ENCODE results near the gene L1CAM. TPM values are rescaled to one million over a fixed set of nuclear protein-coding genes. Genes with fewer than 3 reads are reported as not detected.

L1CAM gene
- polyA plus RNA-seq, 2 of the 4 experiments (the other 2 are of a cell fraction): 1.9 to 14.2 TPM

DNA sequence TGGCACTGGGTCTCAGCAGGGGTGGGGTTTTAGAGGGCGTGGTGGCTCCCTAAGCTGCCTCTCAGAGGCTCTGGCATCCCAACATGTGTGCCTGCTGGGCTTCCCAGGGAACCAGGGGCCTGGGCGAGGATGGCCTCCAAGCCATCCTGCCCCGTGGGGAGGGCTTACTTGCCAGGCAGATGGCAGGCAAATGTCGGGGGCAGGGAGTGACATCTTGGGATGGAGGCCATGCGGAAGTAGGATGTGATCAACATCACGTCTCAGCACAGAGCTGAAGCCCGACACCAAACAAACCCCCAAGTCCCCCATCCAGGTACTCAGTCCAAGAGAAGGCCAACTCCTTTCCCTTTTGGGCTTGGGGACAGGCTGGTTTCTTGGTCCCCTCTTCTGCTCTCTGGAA, 4.7 kb downstream of the L1CAM start:
- Histone ChIP-seq H3K27ac (no peak overlapping the region), H3K4me2 (no peak overlapping the region), H3K4me1 (peaks cover 17% of the 10 kb centered on the region), H3K4me3 (no peak overlapping the region), H3K9me3 (no peaks in the 10 kb centered on the region)
- TF ChIP-seq BHLHE40 (IDR thresholded peaks at IDR 0.05; ENCODE audit: low read depth, low read length) (no peak), CHD2 (IDR thresholded peaks at IDR 0.05; ENCODE audit: low read length, partially characterized antibody) (no peak), HOXA7 (CRISPR knock-in tag; IDR thresholded peaks at IDR 0.05) (no peak), FOSB (CRISPR knock-in tag; IDR thresholded peaks at IDR 0.05) (no peak), POLR2A (IDR thresholded peaks at IDR 0.05; ENCODE audit: low read length) (no peak), KDM1A (IDR thresholded peaks at IDR 0.05; ENCODE audit: low read depth) (no peak), RFX5 (IDR thresholded peaks at IDR 0.05) (no peak), MAZ (IDR thresholded peaks at IDR 0.05; ENCODE audit: borderline replicate concordance, low read depth, low read length) (no peak)
- TF ChIP-seq, protein P1, sequence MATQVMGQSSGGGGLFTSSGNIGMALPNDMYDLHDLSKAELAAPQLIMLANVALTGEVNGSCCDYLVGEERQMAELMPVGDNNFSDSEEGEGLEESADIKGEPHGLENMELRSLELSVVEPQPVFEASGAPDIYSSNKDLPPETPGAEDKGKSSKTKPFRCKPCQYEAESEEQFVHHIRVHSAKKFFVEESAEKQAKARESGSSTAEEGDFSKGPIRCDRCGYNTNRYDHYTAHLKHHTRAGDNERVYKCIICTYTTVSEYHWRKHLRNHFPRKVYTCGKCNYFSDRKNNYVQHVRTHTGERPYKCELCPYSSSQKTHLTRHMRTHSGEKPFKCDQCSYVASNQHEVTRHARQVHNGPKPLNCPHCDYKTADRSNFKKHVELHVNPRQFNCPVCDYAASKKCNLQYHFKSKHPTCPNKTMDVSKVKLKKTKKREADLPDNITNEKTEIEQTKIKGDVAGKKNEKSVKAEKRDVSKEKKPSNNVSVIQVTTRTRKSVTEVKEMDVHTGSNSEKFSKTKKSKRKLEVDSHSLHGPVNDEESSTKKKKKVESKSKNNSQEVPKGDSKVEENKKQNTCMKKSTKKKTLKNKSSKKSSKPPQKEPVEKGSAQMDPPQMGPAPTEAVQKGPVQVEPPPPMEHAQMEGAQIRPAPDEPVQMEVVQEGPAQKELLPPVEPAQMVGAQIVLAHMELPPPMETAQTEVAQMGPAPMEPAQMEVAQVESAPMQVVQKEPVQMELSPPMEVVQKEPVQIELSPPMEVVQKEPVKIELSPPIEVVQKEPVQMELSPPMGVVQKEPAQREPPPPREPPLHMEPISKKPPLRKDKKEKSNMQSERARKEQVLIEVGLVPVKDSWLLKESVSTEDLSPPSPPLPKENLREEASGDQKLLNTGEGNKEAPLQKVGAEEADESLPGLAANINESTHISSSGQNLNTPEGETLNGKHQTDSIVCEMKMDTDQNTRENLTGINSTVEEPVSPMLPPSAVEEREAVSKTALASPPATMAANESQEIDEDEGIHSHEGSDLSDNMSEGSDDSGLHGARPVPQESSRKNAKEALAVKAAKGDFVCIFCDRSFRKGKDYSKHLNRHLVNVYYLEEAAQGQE (IDR thresholded peaks at IDR 0.05): no peak
- DNase-seq (ENCODE audit: low read depth in 1 of 2, low spot score in 1 of 2): no peak
- POLR2A ChIA-PET: no interaction called here
- no peak for ATAC-seq
- CTCF ChIA-PET: no interaction called here
- 66% methylated on average over 6 of the region's 7 CpGs for WGBS (ENCODE audit: missing lambda C conversion rate)
- FAIRE-seq: no peak

DNA sequence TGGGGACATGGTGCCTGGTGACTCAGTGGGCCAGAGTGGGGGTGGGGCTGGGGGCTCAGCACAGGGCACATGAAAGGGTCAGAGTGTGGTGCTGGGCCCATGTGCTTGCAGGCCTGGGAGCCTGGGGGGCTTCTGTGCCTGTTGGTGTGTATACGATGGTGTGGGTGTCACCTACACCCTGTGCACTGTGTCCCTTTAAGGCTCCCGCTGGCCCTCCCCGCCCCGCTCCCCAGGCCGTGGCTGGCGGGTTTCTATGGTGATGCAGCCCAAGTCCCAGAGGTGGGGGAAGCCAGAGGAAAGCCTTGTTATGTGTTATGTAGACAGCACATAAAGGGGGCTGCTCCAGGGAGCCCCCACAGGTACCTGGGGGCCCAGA, 5.5 kb downstream of the L1CAM start:
- H3K9me3 ChIP-seq: no peaks in the 10 kb centered on the region
- DNase-seq (ENCODE audit: low read depth in 1 of 2, low spot score in 1 of 2) (no peak), FAIRE-seq (no peak), ATAC-seq (peak in 1 of 2 experiments; percentile 19; a peak in 1 of 6 replicates)
- TF ChIP-seq RARB (CRISPR knock-in tag; IDR thresholded peaks at IDR 0.05) (no peak), JUNB (IDR thresholded peaks at IDR 0.05) (no peak), KDM5A (IDR thresholded peaks at IDR 0.05) (no peak), MYC (IDR thresholded peaks at IDR 0.05; ENCODE audit: borderline replicate concordance, low read length) (no peak), ZSCAN20 (CRISPR knock-in tag; IDR thresholded peaks at IDR 0.05) (no peak), POLR2AphosphoS2 (conservative IDR thresholded peaks at IDR 0.05; ENCODE audit: low read length) (no peak), HEYL (CRISPR knock-in tag; IDR thresholded peaks at IDR 0.05) (no peak), ZNF302 (CRISPR knock-in tag; IDR thresholded peaks at IDR 0.05) (no peak), NR3C1 (IDR thresholded peaks at IDR 0.05) (no peak), NPAS2 (CRISPR knock-in tag; IDR thresholded peaks at IDR 0.05; ENCODE audit: borderline replicate concordance) (no peak), RAD21 (conservative IDR thresholded peaks at IDR 0.05 in 1 of 2, IDR thresholded peaks at IDR 0.05 in 1 of 2) (no peak), CBX2 (IDR thresholded peaks at IDR 0.05; ENCODE audit: borderline replicate concordance, low read depth) (no peak), CHD4 (IDR thresholded peaks at IDR 0.05; ENCODE audit: borderline replicate concordance) (no peak)
- TF ChIP-seq, protein P2, sequence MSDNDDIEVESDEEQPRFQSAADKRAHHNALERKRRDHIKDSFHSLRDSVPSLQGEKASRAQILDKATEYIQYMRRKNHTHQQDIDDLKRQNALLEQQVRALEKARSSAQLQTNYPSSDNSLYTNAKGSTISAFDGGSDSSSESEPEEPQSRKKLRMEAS (IDR thresholded peaks at IDR 0.05): no peak
- ChIA-PET POLR2A (no interaction called here), CTCF (no interaction called here)
- H3K27ac ChIP-seq: no peak overlapping the region
- H3K4me1 ChIP-seq: peaks cover 15% of the 10 kb centered on the region
- 60% methylated on average over 1 of the region's 6 CpGs for WGBS (ENCODE audit: missing lambda C conversion rate)
- H3K4me3 ChIP-seq: no peak overlapping the region
- no peak overlapping the region for H3K4me2 ChIP-seq
